HCT116 (cell line): Measurements from ENCODE around the gene CD99L2. TPM values are rescaled to one million over a fixed set of nuclear protein-coding genes. Genes with fewer than 3 reads are reported as not detected.

Experiments
- ATAC-seq: fragments of 200-7000 bp; cut with Tn5 transposase; 2 replicates; pipeline ENCODE4 v1.9.1; 2020; ENCODE audit warnings: mild to moderate bottlenecking, moderate library complexity
- BruUV-seq: library from RNA; stranded (reverse); fragments of 400-500 nt; replicated peaks from 2 replicates; lab custom pipeline; 2021; lab: Mats Ljungman, UMichigan
- CTCF ChIA-PET: fragments of 300-600 bp; sonication (Branson Sonifier 250); formaldehyde crosslinking; loops from one replicate; lab custom pipeline; 2021; ENCODE audit warnings: antibody characterized with exemption; lab: Charles Lee
- POLR2A ChIA-PET: fragments of 300-600, 350-600 bp; sonication (Branson Sonifier 250); formaldehyde crosslinking; loops from one replicate; lab custom pipeline; 2021; ENCODE audit warnings: antibody characterized with exemption; lab: Charles Lee
- RAD21 ChIA-PET, 2 experiments: fragments of 300-600 bp; sonication (Branson Sonifier 250); formaldehyde crosslinking; loops; one replicate each; lab custom pipeline; 2023; ENCODE audit warnings: low total read pairs in 2 of 2; ENCODE audit not compliant: uncharacterized antibody in 2 of 2, unreplicated experiment in 2 of 2, low non-redundant PET in 1 of 2; lab: Charles Lee
- DNase-seq: peaks from one replicate; pipeline ENCODE4 v3.0.0-alpha.2; 2010; ENCODE audit warnings: low read depth, low spot score
- H2AFZ ChIP-seq: fragments of 200-600 bp; shearing (Covaris generic), sonication (generic); 2 replicates; pipeline ENCODE4 v1.6.1; 2017; ENCODE audit warnings: low read depth, mixed run types, mixed read lengths, antibody characterized with exemption, low read length; ENCODE audit not compliant: poor library complexity, severe bottlenecking
- H3K27ac ChIP-seq: 2 replicates; pipeline ENCODE4 v1.5.1; 2012; ENCODE audit warnings: low read depth, low read length
- H3K27me3 ChIP-seq: fragments of 200-600 bp; sonication (generic); 2 replicates; pipeline ENCODE4 v1.6.1; 2016; ENCODE audit warnings: mixed run types, low read length, mixed read lengths; ENCODE audit not compliant: insufficient read depth
- H3K36me3 ChIP-seq, 2 experiments: fragments of 200-500 bp in 1 of 2; fragments of 200-600 bp in 1 of 2; sonication (Bioruptor generic) in 1 of 2; sonication (generic) in 1 of 2; 2 replicates each; pipeline versions ENCODE4 v1.5.1 to v1.6.1; 2014 to 2016; ENCODE audit warnings: low read length in 2 of 2, inconsistent platforms in 1 of 2, mixed read lengths in 1 of 2, mixed run types in 1 of 2; ENCODE audit not compliant: insufficient read depth in 2 of 2, control insufficient read depth in 1 of 2
- H3K4me1 ChIP-seq, 2 experiments: fragments of 200-600 bp in 1 of 2; sonication (generic) in 1 of 2; 2 replicates each; pipeline versions ENCODE4 v1.5.1 to v1.6.1; 2012 to 2017; ENCODE audit warnings: low read length in 2 of 2, inconsistent platforms in 1 of 2, mild to moderate bottlenecking in 1 of 2, mixed read lengths in 1 of 2, mixed run types in 1 of 2, moderate library complexity in 1 of 2; ENCODE audit not compliant: insufficient read depth in 2 of 2, control insufficient read depth in 1 of 2
- H3K4me2 ChIP-seq: fragments of 200-600 bp; sonication (generic); 2 replicates; pipeline ENCODE4 v1.6.1; 2017; ENCODE audit warnings: mixed run types, low read length, mixed read lengths
- H3K4me3 ChIP-seq, 2 experiments: fragments of 200-600 bp in 1 of 2; sonication (generic) in 1 of 2; replicated peaks in 1 of 2; 2 replicates each; pipeline ENCODE4 v1.5.1; 2011 to 2016; ENCODE audit warnings: low read length in 2 of 2, control low read depth in 1 of 2, low read depth in 1 of 2, mild to moderate bottlenecking in 1 of 2, mixed read lengths in 1 of 2, mixed run types in 1 of 2
- H3K79me2 ChIP-seq: fragments of 200-600 bp; sonication (generic); 2 replicates; pipeline ENCODE4 v1.6.1; 2017; ENCODE audit warnings: mild to moderate bottlenecking, mixed run types, low read length, moderate library complexity, mixed read lengths; ENCODE audit not compliant: insufficient read depth
- H3K9ac ChIP-seq: fragments of 200-600 bp; sonication (generic); 2 replicates; pipeline ENCODE4 v1.6.1; 2016; ENCODE audit warnings: low read length, mixed read lengths
- H3K9me2 ChIP-seq: fragments of 200-600 bp; sonication (generic), shearing (Covaris generic); 2 replicates; pipeline ENCODE4 v1.6.1; 2017; ENCODE audit warnings: mixed run types, mild to moderate bottlenecking, moderate library complexity; ENCODE audit not compliant: insufficient read depth
- H3K9me3 ChIP-seq, 2 experiments: fragments of 200-500 bp in 1 of 2; fragments of 200-600 bp in 1 of 2; sonication (Bioruptor generic) in 1 of 2; sonication (generic) in 1 of 2; 2 replicates each; pipeline ENCODE4 v1.6.1; 2014 to 2017; ENCODE audit warnings: low read length in 2 of 2, mixed read lengths in 2 of 2, inconsistent platforms in 1 of 2, low read depth in 1 of 2, mild to moderate bottlenecking in 1 of 2, mixed run types in 1 of 2, moderate library complexity in 1 of 2; ENCODE audit not compliant: control insufficient read depth in 1 of 2, insufficient read depth in 1 of 2
- H4K20me1 ChIP-seq: fragments of 200-600 bp; sonication (generic), shearing (Covaris generic); 2 replicates; pipeline ENCODE4 v1.6.1; 2017; ENCODE audit warnings: mixed run types, mild to moderate bottlenecking, moderate library complexity; ENCODE audit not compliant: insufficient read depth
- CEBPB ChIP-seq: IDR thresholded peaks from 2 replicates; pipeline ENCODE4 v1.6.1; 2012; ENCODE audit warnings: low read depth
- EGR1 ChIP-seq: IDR thresholded peaks from 2 replicates; pipeline ENCODE4 v1.6.1; 2012; ENCODE audit warnings: low read depth
- ELF1 ChIP-seq: IDR thresholded peaks from 2 replicates; pipeline ENCODE4 v1.6.1; 2012; ENCODE audit warnings: low read depth, borderline replicate concordance
- EZH2phosphoT487 ChIP-seq: fragments of 200-600 bp; IDR thresholded peaks from 2 replicates; pipeline ENCODE4 v1.6.1; 2018; ENCODE audit warnings: antibody characterized with exemption, borderline replicate concordance
- JUND ChIP-seq: IDR thresholded peaks from 2 replicates; pipeline ENCODE4 v1.6.1; 2012
- POLR2AphosphoS5 ChIP-seq: IDR thresholded peaks from 2 replicates; pipeline ENCODE4 v1.6.1; 2011; ENCODE audit warnings: mild to moderate bottlenecking, low read depth, low read length, moderate library complexity
- REST ChIP-seq: IDR thresholded peaks from 2 replicates; pipeline ENCODE4 v1.6.1; 2012; ENCODE audit warnings: low read depth
- SIN3A ChIP-seq: IDR thresholded peaks from 2 replicates; pipeline ENCODE4 v1.6.1; 2012; ENCODE audit warnings: low read depth
- ZBTB33 ChIP-seq: IDR thresholded peaks from 2 replicates; pipeline ENCODE4 v1.6.1; 2011; ENCODE audit warnings: mild to moderate bottlenecking, low read length, moderate library complexity; ENCODE audit not compliant: insufficient replicate concordance; ENCODE audit errors: extremely low read depth
- intact Hi-C: fragments of 100-400 bp; cut with micrococcal nuclease; formaldehyde crosslinking; loops from 2 replicates; pipeline ENCODE4 v1.10.0; 2022
- total RNA-seq: library from RNA; stranded (reverse); gene quantifications from one replicate; pipeline ENCODE4 v1.2.1, GENCODE V29; 2021; ENCODE audit not compliant: unreplicated experiment

The CD99L2 gene
- total RNA-seq, 1 experiment from 2014 or later = 6.2 TPM

GRCh38 chrX:150730719-150731118, 167.7 kb downstream of the CD99L2 start:
- RAD21 ChIA-PET = no interaction called here
- intact Hi-C loops = no loop called here
- Histone ChIP-seq H3K9ac (no peak overlapping the region), H2AFZ (no peak overlapping the region), H3K4me1 (no peaks in the 10 kb centered on the region), H3K4me3 (no peak overlapping the region), H3K27me3 (no peaks in the 10 kb centered on the region), H3K36me3 (peaks cover 0 to 5% of the 10 kb centered on the region in 2 experiments; a peak in 2 of 4 replicates), H3K4me2 (no peak overlapping the region), H3K79me2 (no peaks in the 10 kb centered on the region), H3K9me2 (no peaks in the 10 kb centered on the region), H3K9me3 (no peaks in the 10 kb centered on the region), H4K20me1 (no peaks in the 10 kb centered on the region), H3K27ac (no peak overlapping the region)
- no TSS peak for BruUV-seq
- POLR2A ChIA-PET = no interaction called here
- DNase-seq (no peak), ATAC-seq (no peak)
- CTCF ChIA-PET = no interaction called here
- TF ChIP-seq EZH2phosphoT487 = no peak
- TF ChIP-seq POLR2AphosphoS5 = no peak
- TF ChIP-seq EGR1 = no peak
- no peak for TF ChIP-seq REST
- no peak for TF ChIP-seq ZBTB33
- no peak for TF ChIP-seq JUND
- no peak for TF ChIP-seq SIN3A
- TF ChIP-seq CEBPB = no peak
- no peak for TF ChIP-seq ELF1
